Colonic mucosa (tissue), 4 donors: ENCODE results near the gene SPINT4. TPM values are rescaled to one million over a fixed set of nuclear protein-coding genes. Genes with fewer than 3 reads are reported as not detected.

Source experiments
- DNase-seq: peaks from one replicate; pipeline ENCODE4 v3.0.0-alpha.2; 2020
- H3K27ac ChIP-seq: fragments of 200-600 bp; one replicate; pipeline ENCODE4 v1.8.0; 2021
- H3K27me3 ChIP-seq: fragments of 200-600 bp; one replicate; pipeline ENCODE4 v1.8.0; 2021
- H3K36me3 ChIP-seq: fragments of 200-600 bp; one replicate; pipeline ENCODE4 v1.8.0; 2021
- H3K4me1 ChIP-seq: fragments of 200-600 bp; one replicate; pipeline ENCODE4 v1.8.0; 2021; ENCODE audit warnings: mild to moderate bottlenecking
- H3K4me3 ChIP-seq: fragments of 200-600 bp; one replicate; pipeline ENCODE4 v1.8.0; 2021
- H3K9ac ChIP-seq, 2 donors: one replicate each; pipeline ENCODE4 v1.7.0; 2013; ENCODE audit warnings: control low read depth in 2 of 2, low read depth in 2 of 2, low read length in 2 of 2
- H3K9me3 ChIP-seq: fragments of 200-600 bp; one replicate; pipeline ENCODE4 v1.8.0; 2021
- CTCF ChIP-seq: fragments of 200-600 bp; IDR thresholded peaks from one replicate; pipeline ENCODE4 v1.8.0; 2022; ENCODE audit warnings: antibody characterized with exemption, mild to moderate bottlenecking
- intact Hi-C: fragments of 100-400 bp; cut with DNase I; formaldehyde crosslinking; loops from one replicate; pipeline ENCODE4 v1.14.1; 2022
- total RNA-seq, 2 donors: library from RNA; stranded (reverse); fragmentation: NEBNext Ultra II Directional in 1 of 2; extraction: Animal tissue kit (Norgen Biotek cat#: 25700) in 1 of 2; gene quantifications; one replicate each; pipeline ENCODE4 v1.2.1, GENCODE V29; 2021
- donor health status: healthy.
- donor health status: DM: no; HTN: no; CAD: no.
- donor health status: DM: no; HTN: no; CAD: no.

The SPINT4 gene
- total RNA-seq, 2 donors from 2014 or later, result not detected

- no peak for DNase-seq
- no peak overlapping the region for H3K27ac ChIP-seq
- H3K27me3 ChIP-seq, result no peaks in the 10 kb centered on the region
- H3K9me3 ChIP-seq, result no peaks in the 10 kb centered on the region
- intact Hi-C loops, result no loop called here
- H3K36me3 ChIP-seq, result no peaks in the 10 kb centered on the region
- H3K4me3 ChIP-seq, result no peak overlapping the region
- no peak for TF ChIP-seq CTCF
- no peaks in the 10 kb centered on the region for H3K4me1 ChIP-seq
- H3K9ac ChIP-seq, result no peak overlapping the region
Observed at GRCh38 chr20:45732199-45732598, 10.1 kb downstream of the SPINT4 start.

GRCh38 chr20:45735552-45735951 lies 13.4 kb downstream of the SPINT4 start:
- Histone ChIP-seq H3K9me3 (no peaks in the 10 kb centered on the region), H3K4me1 (no peaks in the 10 kb centered on the region), H3K27ac (no peak overlapping the region), H3K9ac (no peak overlapping the region), H3K27me3 (no peaks in the 10 kb centered on the region), H3K36me3 (no peaks in the 10 kb centered on the region), H3K4me3 (no peak overlapping the region)
- intact Hi-C loops, result no loop called here
- DNase-seq, result no peak
- TF ChIP-seq CTCF, result no peak

GRCh38 chr20:45735988-45736387 lies 13.8 kb downstream of the SPINT4 start:
- H3K36me3 ChIP-seq, result no peaks in the 10 kb centered on the region
- intact Hi-C loops, result no loop called here
- no peaks in the 10 kb centered on the region for H3K27me3 ChIP-seq
- no peaks in the 10 kb centered on the region for H3K4me1 ChIP-seq
- H3K9me3 ChIP-seq, result no peaks in the 10 kb centered on the region
- DNase-seq, result no peak
- no peak overlapping the region for H3K27ac ChIP-seq
- no peak overlapping the region for H3K4me3 ChIP-seq
- H3K9ac ChIP-seq, result no peak overlapping the region
- no peak for TF ChIP-seq CTCF

- Histone ChIP-seq H3K4me1 (no peaks in the 10 kb centered on the region), H3K27me3 (no peaks in the 10 kb centered on the region), H3K9ac (no peak overlapping the region), H3K36me3 (no peaks in the 10 kb centered on the region), H3K9me3 (no peaks in the 10 kb centered on the region), H3K27ac (no peak overlapping the region), H3K4me3 (no peak overlapping the region)
- intact Hi-C loops, result no loop called here
- no peak for DNase-seq
- no peak for TF ChIP-seq CTCF
Observed at GRCh38 chr20:45742596-45742995, 20.4 kb downstream of the SPINT4 start.

- no peak overlapping the region for H3K27ac ChIP-seq
- no peaks in the 10 kb centered on the region for H3K4me1 ChIP-seq
- no peaks in the 10 kb centered on the region for H3K27me3 ChIP-seq
- DNase-seq, result no peak
- H3K36me3 ChIP-seq, result no peaks in the 10 kb centered on the region
- no peak for TF ChIP-seq CTCF
- no peak overlapping the region for H3K9ac ChIP-seq
- intact Hi-C loops, result no loop called here
- H3K9me3 ChIP-seq, result no peaks in the 10 kb centered on the region
- no peak overlapping the region for H3K4me3 ChIP-seq
Observed at GRCh38 chr20:45745015-45745414, 22.9 kb downstream of the SPINT4 start.

- intact Hi-C loops, result no loop called here
Observed at GRCh38 chr20:45751721-45752120, 29.6 kb downstream of the SPINT4 start.

More at GRCh38 chr20:45751721-45752120, 29.6 kb downstream of the SPINT4 start:
- Histone ChIP-seq H3K4me1 (no peaks in the 10 kb centered on the region), H3K27me3 (no peaks in the 10 kb centered on the region), H3K9me3 (no peaks in the 10 kb centered on the region), H3K36me3 (no peaks in the 10 kb centered on the region), H3K9ac (no peak overlapping the region), H3K4me3 (no peak overlapping the region), H3K27ac (no peak overlapping the region)
- no peak for DNase-seq
- TF ChIP-seq CTCF, result no peak
